ENCODE data around the gene RNASET2. TPM values are rescaled to one million over a fixed set of nuclear protein-coding genes. Genes with fewer than 3 reads are reported as not detected.
"Not testable (repeated sequence)": the region's sequence is repeated elsewhere in the genome, so short reads cannot be mapped to it uniquely, and the experiment has no call there.

RNASET2 gene
- polyA plus RNA-seq, 1 donor from 2014 or later = 73.9 TPM

DNA sequence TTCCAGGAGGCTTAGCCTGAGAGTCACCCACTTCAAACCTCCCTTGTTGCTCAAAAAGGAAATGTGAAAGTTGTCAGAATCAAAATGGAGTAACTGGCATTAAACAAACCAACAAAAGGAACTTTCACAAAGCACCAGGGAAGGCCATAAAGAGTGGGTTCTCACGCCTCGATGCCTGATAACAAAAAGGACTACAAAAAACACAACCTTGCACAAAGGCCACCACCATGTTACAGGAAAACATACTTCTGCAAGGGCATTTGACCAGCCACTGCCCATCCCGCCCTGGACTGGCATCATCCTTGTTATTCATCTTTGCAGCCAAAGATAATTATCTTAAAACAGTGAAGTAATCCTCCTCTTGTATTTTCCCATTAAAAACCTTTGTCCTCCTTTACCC, 34.8 kb downstream of the RNASET2 start:
- H4K20me1 ChIP-seq (ENCODE audit: insufficient read depth) = no peaks in the 10 kb centered on the region
- no peaks in the 10 kb centered on the region for H3F3A ChIP-seq (ENCODE audit: insufficient read depth, low read length, poor library complexity, severe bottlenecking)
- no peaks in the 10 kb centered on the region for H3K79me2 ChIP-seq (replicated peaks; ENCODE audit: insufficient read depth, low read length)
- H3K27me3 ChIP-seq (ENCODE audit: insufficient read depth, low read depth, low read length) = peaks cover 6% of the 10 kb centered on the region
- no peak overlapping the region for H3K4me3 ChIP-seq (ENCODE audit: low read length)
- no peak overlapping the region for H3K9ac ChIP-seq (ENCODE audit: low read length)
- H3K9me2 ChIP-seq (ENCODE audit: insufficient read depth, low read length) = no peaks in the 10 kb centered on the region
- no peak overlapping the region for H3K4me2 ChIP-seq (ENCODE audit: low read length)
- H2AFZ ChIP-seq (ENCODE audit: low read depth, low read length) = no peak overlapping the region
- no peak overlapping the region for H3K27ac ChIP-seq (ENCODE audit: low read length)
- H3K36me3 ChIP-seq (ENCODE audit: insufficient read depth, low read length) = no peaks in the 10 kb centered on the region
- TF ChIP-seq EZH2 (IDR thresholded peaks at IDR 0.05; ENCODE audit: borderline replicate concordance, insufficient read depth, low read length, poor library complexity, severe bottlenecking) (no peak), EP300 (conservative IDR thresholded peaks at IDR 0.05; ENCODE audit: poor library complexity, severe bottlenecking) (no peak), TAF1 (IDR thresholded peaks at IDR 0.05; ENCODE audit: low read depth) (no peak), RAD21 (conservative IDR thresholded peaks at IDR 0.05) (no peak), MXI1 (conservative IDR thresholded peaks at IDR 0.05; ENCODE audit: poor library complexity, severe bottlenecking) (no peak), SMC3 (conservative IDR thresholded peaks at IDR 0.05; ENCODE audit: poor library complexity) (no peak), POLR2AphosphoS5 (IDR thresholded peaks at IDR 0.05) (no peak)
- TF ChIP-seq, protein P1, sequence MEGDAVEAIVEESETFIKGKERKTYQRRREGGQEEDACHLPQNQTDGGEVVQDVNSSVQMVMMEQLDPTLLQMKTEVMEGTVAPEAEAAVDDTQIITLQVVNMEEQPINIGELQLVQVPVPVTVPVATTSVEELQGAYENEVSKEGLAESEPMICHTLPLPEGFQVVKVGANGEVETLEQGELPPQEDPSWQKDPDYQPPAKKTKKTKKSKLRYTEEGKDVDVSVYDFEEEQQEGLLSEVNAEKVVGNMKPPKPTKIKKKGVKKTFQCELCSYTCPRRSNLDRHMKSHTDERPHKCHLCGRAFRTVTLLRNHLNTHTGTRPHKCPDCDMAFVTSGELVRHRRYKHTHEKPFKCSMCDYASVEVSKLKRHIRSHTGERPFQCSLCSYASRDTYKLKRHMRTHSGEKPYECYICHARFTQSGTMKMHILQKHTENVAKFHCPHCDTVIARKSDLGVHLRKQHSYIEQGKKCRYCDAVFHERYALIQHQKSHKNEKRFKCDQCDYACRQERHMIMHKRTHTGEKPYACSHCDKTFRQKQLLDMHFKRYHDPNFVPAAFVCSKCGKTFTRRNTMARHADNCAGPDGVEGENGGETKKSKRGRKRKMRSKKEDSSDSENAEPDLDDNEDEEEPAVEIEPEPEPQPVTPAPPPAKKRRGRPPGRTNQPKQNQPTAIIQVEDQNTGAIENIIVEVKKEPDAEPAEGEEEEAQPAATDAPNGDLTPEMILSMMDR (IDR thresholded peaks at IDR 0.05; ENCODE audit: poor library complexity, severe bottlenecking) = no peak
- TF ChIP-seq, protein P2, sequence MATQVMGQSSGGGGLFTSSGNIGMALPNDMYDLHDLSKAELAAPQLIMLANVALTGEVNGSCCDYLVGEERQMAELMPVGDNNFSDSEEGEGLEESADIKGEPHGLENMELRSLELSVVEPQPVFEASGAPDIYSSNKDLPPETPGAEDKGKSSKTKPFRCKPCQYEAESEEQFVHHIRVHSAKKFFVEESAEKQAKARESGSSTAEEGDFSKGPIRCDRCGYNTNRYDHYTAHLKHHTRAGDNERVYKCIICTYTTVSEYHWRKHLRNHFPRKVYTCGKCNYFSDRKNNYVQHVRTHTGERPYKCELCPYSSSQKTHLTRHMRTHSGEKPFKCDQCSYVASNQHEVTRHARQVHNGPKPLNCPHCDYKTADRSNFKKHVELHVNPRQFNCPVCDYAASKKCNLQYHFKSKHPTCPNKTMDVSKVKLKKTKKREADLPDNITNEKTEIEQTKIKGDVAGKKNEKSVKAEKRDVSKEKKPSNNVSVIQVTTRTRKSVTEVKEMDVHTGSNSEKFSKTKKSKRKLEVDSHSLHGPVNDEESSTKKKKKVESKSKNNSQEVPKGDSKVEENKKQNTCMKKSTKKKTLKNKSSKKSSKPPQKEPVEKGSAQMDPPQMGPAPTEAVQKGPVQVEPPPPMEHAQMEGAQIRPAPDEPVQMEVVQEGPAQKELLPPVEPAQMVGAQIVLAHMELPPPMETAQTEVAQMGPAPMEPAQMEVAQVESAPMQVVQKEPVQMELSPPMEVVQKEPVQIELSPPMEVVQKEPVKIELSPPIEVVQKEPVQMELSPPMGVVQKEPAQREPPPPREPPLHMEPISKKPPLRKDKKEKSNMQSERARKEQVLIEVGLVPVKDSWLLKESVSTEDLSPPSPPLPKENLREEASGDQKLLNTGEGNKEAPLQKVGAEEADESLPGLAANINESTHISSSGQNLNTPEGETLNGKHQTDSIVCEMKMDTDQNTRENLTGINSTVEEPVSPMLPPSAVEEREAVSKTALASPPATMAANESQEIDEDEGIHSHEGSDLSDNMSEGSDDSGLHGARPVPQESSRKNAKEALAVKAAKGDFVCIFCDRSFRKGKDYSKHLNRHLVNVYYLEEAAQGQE (IDR thresholded peaks at IDR 0.05; ENCODE audit: borderline replicate concordance) = no peak
- no peaks in the 10 kb centered on the region for H3K9me3 ChIP-seq (ENCODE audit: low read length)

DNA sequence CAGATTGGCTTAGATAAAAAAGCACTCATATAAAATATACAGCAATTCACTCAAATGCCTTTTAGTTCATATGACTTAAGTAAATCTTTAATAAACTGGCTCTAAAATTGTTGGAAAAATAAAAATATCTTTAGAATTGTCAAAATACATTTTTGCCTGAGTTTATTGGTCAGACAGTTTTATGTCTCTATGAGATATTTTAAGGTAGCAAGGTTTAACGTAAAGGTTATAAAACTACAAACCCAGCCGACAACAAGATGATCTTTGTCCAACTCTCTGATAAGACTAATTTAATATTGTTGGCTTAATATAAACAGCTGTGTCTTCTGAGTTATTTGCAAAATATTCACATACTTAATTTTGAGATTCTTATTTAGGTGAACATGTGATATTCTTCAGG, 39.5 kb downstream of the RNASET2 start:
- no peak overlapping the region for H3K27ac ChIP-seq (ENCODE audit: low read length)
- no peak overlapping the region for H3K4me3 ChIP-seq (ENCODE audit: low read length)
- no peaks in the 10 kb centered on the region for H3K36me3 ChIP-seq (ENCODE audit: insufficient read depth, low read length)
- H4K20me1 ChIP-seq (ENCODE audit: insufficient read depth) = no peaks in the 10 kb centered on the region
- H3K9me3 ChIP-seq (ENCODE audit: low read length) = no peaks in the 10 kb centered on the region
- no peaks in the 10 kb centered on the region for H3F3A ChIP-seq (ENCODE audit: insufficient read depth, low read length, poor library complexity, severe bottlenecking)
- no peaks in the 10 kb centered on the region for H3K79me2 ChIP-seq (replicated peaks; ENCODE audit: insufficient read depth, low read length)
- no peak overlapping the region for H2AFZ ChIP-seq (ENCODE audit: low read depth, low read length)
- H3K4me2 ChIP-seq (ENCODE audit: low read length) = no peak overlapping the region
- H3K9ac ChIP-seq (ENCODE audit: low read length) = no peak overlapping the region
- no peaks in the 10 kb centered on the region for H3K9me2 ChIP-seq (ENCODE audit: insufficient read depth, low read length)
- H3K27me3 ChIP-seq (ENCODE audit: insufficient read depth, low read depth, low read length) = peaks cover 6% of the 10 kb centered on the region
- no peak for TF ChIP-seq EP300 (conservative IDR thresholded peaks at IDR 0.05; ENCODE audit: poor library complexity, severe bottlenecking)
- TF ChIP-seq MXI1 (conservative IDR thresholded peaks at IDR 0.05; ENCODE audit: poor library complexity, severe bottlenecking) = no peak
- TF ChIP-seq, protein P1 (IDR thresholded peaks at IDR 0.05; ENCODE audit: poor library complexity, severe bottlenecking) = no peak
- TF ChIP-seq POLR2AphosphoS5 (IDR thresholded peaks at IDR 0.05) = no peak
- TF ChIP-seq TAF1 (IDR thresholded peaks at IDR 0.05; ENCODE audit: low read depth) = no peak
- no peak for TF ChIP-seq SMC3 (conservative IDR thresholded peaks at IDR 0.05; ENCODE audit: poor library complexity)
- TF ChIP-seq RAD21 (conservative IDR thresholded peaks at IDR 0.05) = no peak
- TF ChIP-seq, protein P2 (IDR thresholded peaks at IDR 0.05; ENCODE audit: borderline replicate concordance) = no peak
- no peak for TF ChIP-seq EZH2 (IDR thresholded peaks at IDR 0.05; ENCODE audit: borderline replicate concordance, insufficient read depth, low read length, poor library complexity, severe bottlenecking)

DNA sequence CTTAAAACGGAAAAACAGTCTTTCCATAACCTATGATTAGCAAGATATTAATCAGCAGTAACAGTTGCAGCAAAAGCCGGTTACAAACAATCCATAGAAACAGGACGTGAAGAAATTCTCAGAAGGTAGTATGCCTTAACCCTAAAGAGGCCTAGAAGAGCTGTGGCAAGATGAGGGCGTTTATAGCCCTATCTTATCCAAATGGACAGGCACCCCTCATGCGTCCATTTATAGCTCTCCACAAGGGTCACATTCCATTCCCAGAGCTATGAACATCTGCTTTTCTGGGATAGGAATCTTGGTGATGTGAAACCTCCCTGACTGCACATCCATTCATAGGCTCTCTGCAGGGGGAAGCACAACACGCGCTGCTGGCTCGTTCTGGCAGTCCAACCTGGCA, 40.9 kb downstream of the RNASET2 start:
- not testable (repeated sequence) for H3K27ac ChIP-seq (ENCODE audit: low read length); H3K79me2 ChIP-seq (replicated peaks; ENCODE audit: insufficient read depth, low read length); H2AFZ ChIP-seq (ENCODE audit: low read depth, low read length)

More for the DNA sequence above, 40.9 kb downstream of the RNASET2 start:
- H3K4me2 ChIP-seq (ENCODE audit: low read length); H3K36me3 ChIP-seq (ENCODE audit: insufficient read depth, low read length); H3K4me3 ChIP-seq (ENCODE audit: low read length); H3K9me3 ChIP-seq (ENCODE audit: low read length); H3K9me2 ChIP-seq (ENCODE audit: insufficient read depth, low read length); H3K9ac ChIP-seq (ENCODE audit: low read length); H3K27me3 ChIP-seq (ENCODE audit: insufficient read depth, low read depth, low read length); H3F3A ChIP-seq (ENCODE audit: insufficient read depth, low read length, poor library complexity, severe bottlenecking); H4K20me1 ChIP-seq (ENCODE audit: insufficient read depth): not testable (repeated sequence)

Data from neural cell (in vitro differentiated cells).